Measurements from ENCODE around the gene SNX7.

SNX7 gene

DNA sequence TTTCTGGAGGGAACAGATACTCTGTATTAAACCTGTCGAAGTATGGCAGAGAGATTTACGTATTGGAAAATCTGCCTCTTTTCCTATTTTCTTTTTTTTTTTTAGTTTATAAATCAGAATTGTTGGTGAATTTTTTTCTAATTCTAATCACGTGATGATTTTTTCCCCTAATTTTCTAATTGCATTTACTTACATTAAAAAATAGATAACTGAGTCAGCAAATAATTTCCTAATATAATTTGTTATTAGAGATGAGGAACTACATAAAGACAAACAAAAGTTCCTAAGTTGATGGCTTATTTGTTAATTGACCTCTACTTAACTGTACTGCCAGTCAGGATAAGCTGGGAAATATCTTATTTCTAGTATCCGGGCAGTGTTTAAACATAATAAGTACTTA is 34.6 kb downstream of the SNX7 start:
- FAIRE-seq (no peak), DNase-seq (ENCODE audit: low spot score) (no peak)

DNA sequence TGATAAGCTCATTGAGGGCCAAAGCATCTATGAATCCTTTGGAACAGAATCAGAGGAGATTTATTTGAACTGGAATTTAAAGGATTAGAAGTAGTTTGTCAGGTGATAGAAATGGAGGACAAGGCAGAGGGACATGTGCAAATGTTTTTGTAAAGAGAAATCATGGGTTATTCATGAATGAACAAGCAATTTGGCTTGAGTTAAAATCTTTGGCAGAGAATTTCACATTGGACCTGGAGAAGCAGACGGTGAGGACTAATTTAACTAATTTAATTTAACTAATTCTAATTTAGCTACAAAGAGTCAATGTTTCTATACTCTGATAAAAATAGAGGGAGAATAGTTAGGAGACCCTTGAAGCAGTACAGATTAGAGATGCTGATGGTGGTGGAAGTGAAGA is 36.3 kb downstream of the SNX7 start:
- DNase-seq (ENCODE audit: low spot score) (no peak), FAIRE-seq (no peak)

DNA sequence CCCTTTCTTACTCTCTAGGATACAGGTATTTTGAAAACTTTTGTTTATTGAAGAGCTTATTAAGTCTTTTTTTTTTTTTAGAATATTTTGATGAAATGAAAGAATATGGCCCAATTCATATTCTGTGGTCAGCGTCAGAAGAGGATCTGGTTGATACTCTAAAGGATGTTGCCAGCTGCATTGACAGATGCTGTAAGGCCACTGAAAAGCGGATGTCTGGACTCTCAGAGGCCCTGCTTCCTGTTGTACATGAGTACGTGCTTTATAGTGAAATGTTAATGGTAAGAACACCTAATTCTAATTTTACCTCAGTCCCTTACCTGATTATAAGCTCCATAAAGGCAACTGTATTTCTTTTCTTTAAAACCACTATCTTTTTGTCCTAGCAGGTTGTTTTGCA is 37.1 kb downstream of the SNX7 start:
- FAIRE-seq (no peak), DNase-seq (ENCODE audit: low spot score) (no peak)

DNA sequence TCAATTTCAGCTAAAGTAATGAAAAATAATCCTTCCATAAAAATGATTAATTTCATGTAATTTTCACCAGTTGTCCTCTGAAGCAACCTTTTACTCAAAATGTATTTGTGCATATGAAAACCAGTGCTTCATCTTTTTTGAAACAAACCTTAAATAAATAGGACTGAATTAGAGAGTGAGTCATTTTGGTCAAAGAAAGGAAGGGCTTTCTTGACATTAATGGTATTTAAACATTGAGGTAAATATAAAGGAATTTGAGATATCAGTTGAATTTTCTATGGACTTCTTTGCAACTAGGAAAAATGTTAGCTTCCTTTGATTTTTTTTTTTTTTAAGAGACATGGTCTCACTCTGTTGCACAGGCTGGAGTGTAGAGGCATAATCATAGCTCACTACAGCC is 38.7 kb downstream of the SNX7 start:
- FAIRE-seq, result no peak
- DNase-seq (ENCODE audit: low spot score), result no peak

DNA sequence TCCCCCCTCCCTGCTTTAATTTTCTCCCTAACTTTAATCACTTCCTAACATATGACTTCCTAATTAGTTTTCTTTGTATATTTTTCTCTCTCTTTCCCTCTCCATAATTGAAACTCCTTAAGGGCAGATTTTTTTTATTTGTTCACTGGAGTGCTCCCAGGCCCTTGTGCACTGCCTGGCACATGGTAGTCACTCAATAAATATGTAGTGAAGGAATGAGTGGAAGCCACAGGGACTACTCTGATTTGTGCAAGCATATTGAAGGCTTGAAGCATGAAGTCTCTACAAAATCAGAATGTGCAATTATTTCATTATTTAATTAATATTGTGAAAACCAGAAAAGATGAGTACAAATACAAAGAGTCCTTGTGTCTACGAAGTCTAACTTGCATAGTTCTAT is 41.5 kb downstream of the SNX7 start:
- FAIRE-seq, result no peak
- DNase-seq (ENCODE audit: low spot score), result no peak

DNA sequence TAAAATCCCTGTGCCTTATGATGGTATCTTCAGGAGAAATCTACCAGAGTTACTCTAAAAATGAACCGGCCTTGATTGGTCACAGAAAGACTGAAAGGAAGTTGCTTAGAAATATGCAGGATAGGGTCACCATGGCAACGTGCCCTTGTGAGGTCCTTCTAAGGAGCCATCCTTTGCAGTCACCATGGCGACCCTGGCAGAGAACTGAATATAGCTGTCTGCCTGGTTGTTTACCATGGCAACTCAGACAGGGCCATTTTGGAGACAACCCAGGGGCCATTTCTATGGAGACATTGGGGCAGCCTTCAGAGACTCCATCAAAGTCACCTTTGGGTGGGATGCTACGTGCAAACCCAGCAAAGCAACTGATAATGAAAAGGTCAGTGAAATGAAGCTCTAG is 43.0 kb downstream of the SNX7 start:
- FAIRE-seq (no peak), DNase-seq (ENCODE audit: low spot score) (no peak)

DNA sequence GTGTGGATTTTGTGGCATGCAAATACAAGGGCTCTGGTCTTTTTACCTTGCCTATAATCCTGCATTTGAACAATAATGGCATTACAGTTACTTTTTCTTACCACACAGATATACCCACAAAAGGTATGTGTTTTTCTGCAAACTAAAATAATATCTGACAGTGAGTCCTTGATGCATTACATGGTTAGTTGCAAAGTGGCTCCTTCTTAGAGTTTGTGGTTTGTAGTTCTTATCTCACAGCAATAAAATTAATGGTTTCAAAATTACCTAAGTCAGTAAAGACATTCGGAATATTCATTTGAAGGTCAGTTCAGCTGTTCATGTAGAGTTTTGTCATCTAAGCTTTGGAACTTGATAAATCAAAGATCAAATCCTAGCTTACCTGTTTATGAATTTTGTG is 43.5 kb downstream of the SNX7 start:
- FAIRE-seq, result no peak

DNA sequence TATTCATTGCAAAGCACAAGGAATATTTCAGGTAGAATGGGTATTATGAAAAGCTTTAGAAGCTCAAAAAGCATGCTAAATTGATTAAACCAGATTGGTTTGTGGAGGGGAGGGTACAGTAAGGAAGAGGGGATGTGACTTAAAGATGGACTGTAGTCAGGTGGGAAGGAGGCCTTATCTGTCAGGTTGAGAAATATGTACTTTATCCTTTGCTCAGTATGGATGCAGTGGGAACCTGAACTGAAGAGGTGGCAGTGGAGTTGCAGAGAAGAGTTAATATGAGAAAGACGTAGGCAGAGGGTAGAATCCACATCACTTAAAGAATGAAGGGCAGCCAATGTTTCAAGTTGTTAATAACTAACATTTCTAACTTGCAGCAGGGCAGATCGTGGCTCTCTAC is 44.1 kb downstream of the SNX7 start:
- no peak for DNase-seq (ENCODE audit: low spot score)
- no peak for FAIRE-seq

More for the DNA sequence above, 43.5 kb downstream of the SNX7 start:
- DNase-seq (ENCODE audit: low spot score), result no peak

DNA sequence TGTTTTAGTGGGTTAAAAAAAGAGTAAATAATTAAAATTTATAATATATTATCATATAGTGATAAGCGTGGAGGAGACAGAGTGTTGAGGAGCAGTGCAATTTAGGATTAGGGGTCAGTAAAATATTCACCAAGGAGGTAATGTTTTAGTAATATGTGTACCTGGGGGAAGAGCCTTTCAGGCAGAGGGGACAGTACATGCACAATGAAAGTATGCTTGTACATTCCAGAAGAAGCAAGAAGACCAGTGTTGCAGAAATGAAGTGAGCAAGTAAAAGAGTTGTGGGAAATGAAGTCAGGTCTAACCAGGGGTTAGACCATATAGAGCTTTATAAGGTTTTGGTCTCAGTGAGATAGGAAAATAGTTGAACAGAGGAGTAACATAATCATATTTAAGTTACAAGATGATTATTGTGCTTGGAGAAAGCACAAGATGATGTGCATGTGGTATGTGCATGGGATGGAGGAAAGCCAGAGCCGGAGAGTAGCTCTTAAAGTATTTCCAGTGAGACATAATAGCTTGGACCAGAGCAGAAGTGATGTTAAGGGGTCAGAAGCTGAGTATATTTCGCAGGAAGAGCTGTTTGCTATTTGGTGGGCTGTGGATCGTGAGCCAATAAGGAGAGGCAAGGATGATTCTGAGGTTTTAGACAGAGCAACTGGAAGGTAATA is 44.8 kb downstream of the SNX7 start:
- DNase-seq (ENCODE audit: low spot score), result no peak
- no peak for FAIRE-seq

DNA sequence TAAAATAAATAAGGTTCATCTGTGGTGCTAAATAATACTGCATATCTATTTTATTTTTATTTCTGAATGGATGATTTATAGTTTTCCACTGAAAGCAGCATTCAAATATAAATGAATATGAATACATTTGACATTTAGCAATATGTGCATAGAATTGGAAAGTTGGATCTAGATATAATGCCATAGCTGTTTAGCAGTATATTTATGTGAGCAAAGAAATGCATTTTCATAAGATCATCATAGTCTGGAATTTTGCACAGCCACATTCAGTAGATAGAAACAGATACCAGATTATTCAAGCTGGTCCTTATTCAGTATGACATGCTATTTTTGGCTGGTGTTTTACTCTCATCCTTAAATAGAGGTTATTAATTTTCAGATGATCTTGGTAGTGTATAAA is 46.0 kb downstream of the SNX7 start:
- DNase-seq (ENCODE audit: low spot score), result no peak
- FAIRE-seq, result no peak

DNA sequence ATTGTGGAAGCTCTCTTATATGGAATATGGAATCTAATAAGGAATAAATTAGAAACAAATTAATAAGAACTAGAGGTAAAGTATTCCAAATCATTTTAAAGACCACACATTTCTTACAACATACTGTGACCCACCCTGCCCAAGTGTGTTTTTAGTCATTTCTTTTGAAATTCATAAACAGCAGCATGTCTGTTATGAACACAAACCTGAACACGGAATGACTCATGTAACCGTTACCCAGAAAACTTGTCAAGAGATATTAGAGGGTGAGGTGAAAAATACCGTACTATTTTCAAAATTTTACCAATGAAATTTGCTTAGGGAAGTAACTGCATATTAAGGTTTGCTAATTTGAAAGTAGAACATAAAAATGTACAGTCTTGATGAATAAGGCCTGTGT is 48.4 kb downstream of the SNX7 start:
- no peak for FAIRE-seq

DNA sequence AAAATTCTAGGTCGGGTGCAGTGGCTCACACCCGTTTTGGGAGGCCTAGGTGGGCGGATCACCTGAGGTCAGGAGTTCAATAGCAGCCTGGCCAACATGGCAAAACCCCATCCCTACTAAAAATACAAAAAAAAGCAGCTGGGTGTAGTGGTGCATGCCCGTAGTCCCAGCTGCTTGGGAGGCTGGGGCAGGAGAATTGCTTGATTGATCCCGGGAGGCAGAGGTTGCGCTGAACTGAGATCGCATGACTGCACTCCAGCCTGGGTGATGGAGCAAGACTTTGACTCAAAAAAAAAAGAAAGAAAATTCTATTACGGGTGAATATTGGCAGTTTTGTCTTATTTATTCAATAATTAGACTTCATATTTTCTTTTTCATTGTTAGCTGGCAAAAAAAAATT is 62.1 kb downstream of the SNX7 start:
- no peak for FAIRE-seq

More for the DNA sequence above, 48.4 kb downstream of the SNX7 start:
- DNase-seq (ENCODE audit: low spot score), result no peak

DNA sequence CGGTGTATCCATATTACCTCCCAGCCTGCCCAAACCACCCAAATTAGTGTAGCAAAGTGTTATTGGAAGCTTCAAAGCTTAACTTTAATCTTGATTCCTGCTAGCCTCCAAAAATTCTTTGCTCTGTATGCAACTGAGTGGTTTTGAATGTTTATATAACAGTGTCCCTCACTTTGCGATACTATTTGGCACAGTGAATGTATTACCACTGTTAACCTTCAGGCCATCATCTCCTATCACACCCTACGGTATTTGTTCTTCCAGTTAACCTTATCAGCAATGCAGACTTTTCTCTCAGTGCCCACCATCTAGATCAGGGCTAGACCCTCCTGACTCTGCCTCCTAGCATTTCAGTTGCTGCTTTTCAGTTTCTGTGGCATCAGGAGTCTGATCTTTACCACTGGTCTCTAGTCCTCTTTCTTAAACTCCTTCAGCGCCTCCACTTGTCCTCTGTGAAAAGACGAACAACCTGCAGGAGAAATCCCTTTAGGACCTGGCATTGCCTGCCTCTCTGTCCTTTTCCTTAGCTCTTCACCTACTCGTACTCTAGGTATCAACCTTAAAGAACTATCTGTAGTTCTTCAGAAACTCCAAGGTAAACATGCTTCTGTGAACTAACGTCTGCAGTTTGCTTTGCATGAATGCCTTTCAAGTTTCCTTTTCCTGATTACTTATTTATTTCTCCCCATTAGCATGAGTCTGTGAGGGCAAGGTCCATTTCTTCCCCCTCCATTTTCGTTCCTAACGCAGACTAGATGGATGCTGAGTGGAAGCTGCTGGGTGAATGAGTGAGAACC is 71.7 kb downstream of the SNX7 start:
- FAIRE-seq (peak; percentile 92), DNase-seq (ENCODE audit: low spot score) (peak; percentile 66)

More for the DNA sequence above, 62.1 kb downstream of the SNX7 start:
- DNase-seq (ENCODE audit: low spot score), result no peak

DNA sequence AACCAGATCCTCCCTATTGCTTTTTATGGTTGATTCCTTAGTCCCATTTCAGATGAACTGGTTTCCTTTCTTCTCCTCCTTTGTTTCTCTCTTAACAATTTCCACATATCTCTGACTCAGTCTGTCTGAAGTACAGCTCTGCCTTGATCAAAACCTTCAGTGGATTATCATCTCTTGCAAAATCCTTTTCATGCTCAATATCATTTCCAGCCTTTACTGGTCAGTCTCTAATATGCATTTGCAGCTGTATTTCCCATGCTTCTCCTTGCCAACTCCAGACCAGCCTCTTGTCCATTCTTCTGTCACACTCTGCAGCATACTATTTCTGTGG is 72.2 kb downstream of the SNX7 start:
- FAIRE-seq, result no peak
- DNase-seq (ENCODE audit: low spot score), result no peak

DNA sequence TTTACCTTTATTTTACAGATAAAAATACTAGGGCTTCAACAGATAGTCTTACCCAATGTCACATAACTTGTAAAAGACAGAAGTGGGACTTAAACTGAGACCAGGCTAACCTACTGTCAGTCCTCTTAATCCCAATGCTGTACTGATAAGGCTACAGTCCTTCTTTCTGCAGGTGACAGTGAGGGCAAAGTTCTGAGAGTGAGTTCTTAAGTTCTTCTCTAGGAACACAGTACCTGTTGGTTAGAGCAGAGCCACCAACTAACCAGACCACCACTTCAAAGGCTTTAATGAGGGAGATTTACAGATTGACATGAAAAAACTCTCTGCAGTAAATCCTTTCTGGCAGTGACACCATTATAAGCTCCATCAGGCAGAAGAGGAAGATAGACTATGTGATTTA is 74.2 kb downstream of the SNX7 start:
- FAIRE-seq (no peak), DNase-seq (ENCODE audit: low spot score) (no peak)

DNA sequence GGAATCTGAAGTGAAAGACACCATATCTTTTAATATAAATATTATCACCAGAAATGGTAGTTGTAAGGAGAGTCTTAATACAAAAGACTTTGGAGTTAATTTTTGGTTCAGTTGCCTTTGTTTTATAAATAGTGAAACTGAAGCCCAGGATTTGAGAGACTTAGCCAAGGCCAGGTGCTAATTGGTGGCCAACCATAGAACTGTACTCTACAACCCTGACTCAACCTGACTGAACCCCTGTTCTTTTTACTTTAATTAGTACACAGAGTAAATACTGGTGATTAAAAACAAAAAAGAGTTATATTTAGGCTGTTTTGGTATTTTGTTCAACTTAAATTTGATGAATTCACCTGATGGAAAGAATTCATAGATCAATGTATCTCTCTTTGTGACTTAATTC is 76.3 kb downstream of the SNX7 start:
- DNase-seq (ENCODE audit: low spot score) (no peak), FAIRE-seq (no peak)

DNA sequence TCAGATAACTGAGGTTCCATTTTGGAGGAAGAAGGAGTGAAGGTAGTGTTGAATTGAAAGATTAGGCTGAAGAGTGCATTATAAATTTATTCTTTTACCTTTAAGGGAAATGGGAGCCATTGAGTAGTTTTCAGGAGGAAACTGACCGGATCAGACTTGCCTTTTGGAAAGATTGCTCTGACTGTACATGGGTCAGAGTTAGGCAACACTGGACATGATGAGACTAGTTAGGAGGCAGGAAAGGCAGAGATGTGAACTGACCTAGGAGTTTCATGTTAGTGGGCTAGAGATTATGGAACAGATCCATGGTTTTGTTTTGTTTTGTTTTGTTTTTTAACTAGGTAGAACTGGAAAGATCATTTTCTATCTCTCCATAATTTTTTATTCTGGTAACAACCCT is 78.2 kb downstream of the SNX7 start:
- DNase-seq (ENCODE audit: low spot score), result no peak

DNA sequence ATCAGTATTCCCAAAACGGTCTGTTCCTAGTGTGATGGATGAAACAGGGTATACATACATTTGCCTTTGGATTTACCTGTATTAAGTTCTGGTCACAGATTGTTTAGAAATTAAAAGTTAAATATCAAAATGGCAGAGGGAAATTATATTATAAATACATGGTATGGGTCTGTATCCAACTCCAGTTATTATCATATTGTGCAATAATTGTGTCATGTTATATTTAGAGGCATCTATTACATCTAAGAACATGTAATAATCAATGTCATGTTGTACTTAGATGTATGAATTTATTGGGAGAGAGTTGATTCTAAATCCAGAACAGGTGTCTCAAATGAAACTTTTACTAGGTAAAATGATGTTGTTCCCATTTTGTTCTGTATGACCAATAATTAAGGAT is 79.6 kb downstream of the SNX7 start:
- no peak for DNase-seq (ENCODE audit: low spot score)
- FAIRE-seq, result no peak

More for the DNA sequence above, 78.2 kb downstream of the SNX7 start:
- FAIRE-seq, result no peak

DNA sequence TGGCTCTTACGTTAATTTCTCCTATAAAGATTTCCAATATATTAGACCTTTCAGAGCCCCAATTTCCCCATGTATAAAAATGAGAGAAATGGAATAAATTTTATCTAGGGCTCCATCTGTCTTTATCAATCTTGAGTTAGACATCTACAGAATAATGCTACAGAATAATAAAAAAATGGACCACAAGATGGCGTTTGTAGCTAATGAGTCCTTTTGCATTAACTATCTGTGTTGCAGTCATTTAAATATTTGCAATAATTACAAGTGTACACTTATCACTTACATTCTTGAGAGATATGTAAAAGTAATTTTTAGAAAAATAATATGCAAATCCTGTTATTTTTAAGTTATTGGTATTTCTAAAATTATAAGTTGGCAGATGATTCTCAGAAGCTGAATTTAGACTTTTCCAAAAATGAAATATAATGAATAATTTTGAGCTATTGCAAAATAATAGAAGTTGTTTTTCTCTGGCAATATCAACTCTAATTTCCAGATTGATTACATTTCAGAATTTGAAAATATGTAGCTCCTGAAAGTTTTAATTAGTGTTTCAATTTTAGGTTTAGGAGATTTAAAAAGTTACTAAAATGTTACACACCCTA is 87.7 kb downstream of the SNX7 start:
- FAIRE-seq (peak; percentile 73), DNase-seq (ENCODE audit: low spot score) (no peak)

DNA sequence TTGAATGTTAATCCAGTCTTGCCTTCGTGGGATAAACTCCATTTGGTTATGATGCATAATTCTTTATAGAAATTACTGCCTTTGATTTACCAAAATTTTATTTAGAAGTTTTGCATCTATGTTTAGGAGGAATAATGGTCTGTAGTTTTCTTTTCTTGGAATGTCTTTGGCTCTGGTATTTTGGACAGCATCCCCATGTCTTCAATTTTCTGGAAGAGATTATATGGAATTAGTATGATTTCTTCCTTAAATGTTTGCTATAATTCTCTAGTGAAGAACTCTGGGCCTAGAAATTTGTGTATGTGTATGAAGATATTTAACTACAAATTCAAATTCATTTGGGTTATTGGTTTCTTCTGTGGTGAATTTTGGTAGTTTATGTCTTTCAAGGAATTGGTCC is 92.7 kb downstream of the SNX7 start:
- no peak for DNase-seq (ENCODE audit: low spot score)
- FAIRE-seq, result no peak

DNA sequence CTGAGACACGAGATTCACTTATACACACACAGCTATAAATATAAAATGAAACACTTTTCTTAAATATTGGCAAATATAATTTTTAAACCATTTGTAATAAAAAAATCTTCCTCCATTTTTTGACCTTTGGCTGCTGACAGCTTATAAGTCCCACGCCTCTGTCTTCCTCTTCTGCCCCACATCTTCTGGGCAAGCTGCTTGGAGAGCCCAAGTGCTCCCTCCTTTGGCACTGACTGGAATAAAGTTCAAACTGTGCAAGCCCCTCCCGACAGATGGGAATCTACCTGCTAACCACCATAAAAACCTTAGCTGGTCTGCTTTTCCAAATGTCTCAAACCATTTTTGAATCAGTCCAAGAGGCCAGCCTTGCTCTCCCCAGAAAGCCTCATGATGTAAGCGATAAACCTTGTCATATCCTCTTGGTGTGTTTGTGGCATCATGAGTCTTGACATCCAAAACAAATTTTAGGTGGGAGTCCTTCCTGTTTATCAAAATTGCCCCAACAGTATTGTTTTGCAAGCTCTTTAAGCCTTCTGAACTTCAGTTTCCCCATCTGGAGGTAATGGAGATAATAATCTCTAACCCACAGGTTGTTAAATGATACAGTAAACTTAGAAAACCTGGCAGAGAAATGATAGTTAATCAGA is 99.8 kb downstream of the SNX7 start:
- no peak for FAIRE-seq
- no peak for DNase-seq (ENCODE audit: low spot score)

DNA sequence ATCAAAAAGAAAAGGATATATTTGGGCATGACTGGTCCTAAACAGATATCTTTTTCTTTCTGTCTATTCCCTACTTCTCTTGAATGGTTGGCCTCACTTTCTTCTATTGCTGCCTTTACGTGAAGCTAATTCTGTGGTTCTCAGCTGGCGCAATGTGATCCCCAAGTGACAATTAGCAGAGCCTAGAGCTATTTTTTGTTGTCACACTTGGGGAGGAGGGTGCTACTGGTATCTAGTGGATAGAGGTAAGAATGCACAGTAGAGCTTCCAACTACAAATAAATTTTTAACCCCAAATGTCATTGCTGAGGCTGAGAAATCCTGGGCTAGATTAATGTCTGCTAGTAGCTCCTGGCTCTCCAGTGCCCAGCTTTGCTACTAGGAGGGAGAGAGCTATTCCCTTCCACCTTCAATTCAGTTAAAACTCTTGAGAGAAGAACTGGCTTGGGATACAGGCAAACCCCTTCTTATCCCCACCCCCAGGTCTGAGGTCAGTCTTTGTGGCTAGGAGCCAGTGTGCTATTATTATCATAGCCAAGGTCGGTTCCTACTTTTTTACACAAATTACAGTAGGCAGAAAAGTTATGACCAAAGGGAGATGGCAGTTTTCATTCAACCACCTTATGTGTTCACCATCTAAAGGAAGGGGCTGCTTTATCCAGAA is 102.1 kb downstream of the SNX7 start:
- FAIRE-seq (no peak), DNase-seq (ENCODE audit: low spot score) (no peak)

Measured in RCC 7860 (cell line).